Smooth muscle cell (in vitro differentiated cells): ENCODE data around the gene SPON1. TPM values are rescaled to one million over a fixed set of nuclear protein-coding genes. Genes with fewer than 3 reads are reported as not detected.

Source experiments
- DNase-seq: peaks from one replicate; lab custom pipeline; 2025; ENCODE audit not compliant: unreplicated experiment; lab: John Stamatoyannopoulos, UW
- H2AFZ ChIP-seq: fragments of 200-600 bp; sonication (generic); 2 replicates; pipeline ENCODE4 v1.6.0; 2016; ENCODE audit warnings: antibody characterized with exemption, low read depth, mild to moderate bottlenecking
- H3F3A ChIP-seq: fragments of 200-600 bp; sonication (generic); 2 replicates; pipeline ENCODE4 v1.6.0; 2017; ENCODE audit warnings: antibody characterized with exemption, low read depth
- H3K27ac ChIP-seq: fragments of 200-600 bp; sonication (generic); 2 replicates; pipeline ENCODE4 v1.5.1; 2016; ENCODE audit warnings: low read depth, mild to moderate bottlenecking
- H3K27me3 ChIP-seq: fragments of 200-600 bp; sonication (generic); 2 replicates; pipeline ENCODE4 v1.6.1; 2016; ENCODE audit warnings: low read depth, mild to moderate bottlenecking
- H3K36me3 ChIP-seq: fragments of 200-600 bp; sonication (generic); 2 replicates; pipeline ENCODE4 v1.5.1; 2016; ENCODE audit warnings: low read depth
- H3K4me1 ChIP-seq: fragments of 200-600 bp; sonication (generic); 2 replicates; pipeline ENCODE4 v1.5.1; 2016; ENCODE audit warnings: low read depth
- H3K4me2 ChIP-seq: fragments of 200-600 bp; sonication (generic); 2 replicates; pipeline ENCODE4 v1.6.0; 2016; ENCODE audit warnings: mild to moderate bottlenecking
- H3K4me3 ChIP-seq: fragments of 200-600 bp; sonication (generic); 2 replicates; pipeline ENCODE4 v1.5.1; 2016; ENCODE audit warnings: mild to moderate bottlenecking
- H3K79me2 ChIP-seq: fragments of 200-600 bp; sonication (generic); 2 replicates; pipeline ENCODE4 v1.6.0; 2016; ENCODE audit warnings: low read depth, mild to moderate bottlenecking
- H3K9ac ChIP-seq: fragments of 200-600 bp; sonication (generic); 2 replicates; pipeline ENCODE4 v1.6.0; 2016; ENCODE audit warnings: low read depth
- H3K9me3 ChIP-seq: fragments of 200-600 bp; sonication (generic); replicated peaks from 2 replicates; pipeline ENCODE4 v1.5.1; 2016; ENCODE audit warnings: low read depth
- H4K20me1 ChIP-seq: fragments of 200-600 bp; sonication (generic); 2 replicates; pipeline ENCODE4 v1.6.0; 2016; ENCODE audit warnings: low read depth
- CTCF ChIP-seq: fragments of 200-600 bp; sonication (generic); IDR thresholded peaks from 2 replicates; pipeline ENCODE4 v1.5.1; 2017; ENCODE audit warnings: borderline replicate concordance, mild to moderate bottlenecking, antibody characterized with exemption; ENCODE audit not compliant: insufficient read depth, poor library complexity, severe bottlenecking
- WGBS: methylation state at CpG from one replicate; pipeline ENCODE4 v1.1.7; 2016; ENCODE audit warnings: low lambda C conversion rate; 5-methylcytosine and 5-hydroxymethylcytosine counted together
- polyA plus RNA-seq: library from polyadenylated mRNA; unstranded; fragments of >200 nt; fragmentation: Nextera tagmentation; extraction: Ambion mirVana; gene quantifications from 2 replicates; pipeline ENCODE4 v1.2.1, GENCODE V29; 2016
- total RNA-seq: library from RNA; depleted of rRNA; stranded (reverse); fragments of >200 nt; gene quantifications from 2 replicates; pipeline ENCODE4 v1.2.3, GENCODE V29; 2014

Gene SPON1
- total and polyA plus RNA-seq, 2 experiments from 2014 or later: 38.0 to 40.6 TPM

GRCh38 chr11:14110629-14111028 is 148.1 kb downstream of the SPON1 start:
- whole genome bisulfite sequencing: 95% methylated on average over 2 of the region's 2 CpGs

GRCh38 chr11:14111496-14111895 is 149.0 kb downstream of the SPON1 start:
- Histone ChIP-seq H3F3A (peaks cover 6% of the 10 kb centered on the region), H3K79me2 (no peaks in the 10 kb centered on the region), H3K9me3 (no peaks in the 10 kb centered on the region), H2AFZ (no peak overlapping the region), H3K27me3 (no peaks in the 10 kb centered on the region), H3K36me3 (no peaks in the 10 kb centered on the region), H3K9ac (no peak overlapping the region), H4K20me1 (no peaks in the 10 kb centered on the region), H3K4me1 (peaks cover 13% of the 10 kb centered on the region), H3K27ac (no peak overlapping the region), H3K4me3 (no peak overlapping the region), H3K4me2 (no peak overlapping the region)
- DNase-seq: no peak
- WGBS: 47% methylated on average over 2 of the region's 2 CpGs
- no peak for TF ChIP-seq CTCF

More at GRCh38 chr11:14110629-14111028, 148.1 kb downstream of the SPON1 start:
- Histone ChIP-seq H3K4me3 (no peak overlapping the region), H3K9me3 (no peaks in the 10 kb centered on the region), H3K4me2 (no peak overlapping the region), H2AFZ (no peak overlapping the region), H3K4me1 (peaks cover 13% of the 10 kb centered on the region), H4K20me1 (no peaks in the 10 kb centered on the region), H3K27ac (no peak overlapping the region), H3K9ac (no peak overlapping the region), H3F3A (peaks cover 6% of the 10 kb centered on the region), H3K27me3 (no peaks in the 10 kb centered on the region), H3K79me2 (no peaks in the 10 kb centered on the region), H3K36me3 (no peaks in the 10 kb centered on the region)
- TF ChIP-seq CTCF: no peak
- DNase-seq: no peak

- WGBS: 17% methylated on average over 2 of the region's 2 CpGs
- H3K27me3 ChIP-seq: no peaks in the 10 kb centered on the region
- H2AFZ ChIP-seq: no peak overlapping the region
- no peaks in the 10 kb centered on the region for H3K36me3 ChIP-seq
- DNase-seq: no peak
- no peaks in the 10 kb centered on the region for H3K79me2 ChIP-seq
- no peaks in the 10 kb centered on the region for H3K9me3 ChIP-seq
- H3K27ac ChIP-seq: peak overlapping the region; percentile 15
- H3F3A ChIP-seq: peaks cover 6% of the 10 kb centered on the region
- H4K20me1 ChIP-seq: no peaks in the 10 kb centered on the region
- H3K4me1 ChIP-seq: peaks cover 6% of the 10 kb centered on the region
- H3K4me2 ChIP-seq: peak overlapping the region; percentile 34
- H3K4me3 ChIP-seq: no peak overlapping the region
- H3K9ac ChIP-seq: no peak overlapping the region
- TF ChIP-seq CTCF: no peak
These were observed 150.2 kb downstream of the SPON1 start for GRCh38 chr11:14112721-14113120.

GRCh38 chr11:14114269-14114668 is 151.7 kb downstream of the SPON1 start:
- TF ChIP-seq CTCF: no peak
- H4K20me1 ChIP-seq: no peaks in the 10 kb centered on the region

More at GRCh38 chr11:14114269-14114668, 151.7 kb downstream of the SPON1 start:
- Histone ChIP-seq H3K4me3 (no peak overlapping the region), H3K36me3 (no peaks in the 10 kb centered on the region), H3F3A (peaks cover 6% of the 10 kb centered on the region), H3K4me2 (no peak overlapping the region), H3K4me1 (peaks cover 6% of the 10 kb centered on the region), H3K27ac (no peak overlapping the region), H3K9me3 (no peaks in the 10 kb centered on the region), H3K79me2 (no peaks in the 10 kb centered on the region), H3K27me3 (no peaks in the 10 kb centered on the region), H3K9ac (no peak overlapping the region), H2AFZ (no peak overlapping the region)
- DNase-seq: no peak
- WGBS: 58% methylated on average over 1 of the region's 1 CpG
